ENCODE measurements around the gene RGR.

The RGR gene

DNA sequence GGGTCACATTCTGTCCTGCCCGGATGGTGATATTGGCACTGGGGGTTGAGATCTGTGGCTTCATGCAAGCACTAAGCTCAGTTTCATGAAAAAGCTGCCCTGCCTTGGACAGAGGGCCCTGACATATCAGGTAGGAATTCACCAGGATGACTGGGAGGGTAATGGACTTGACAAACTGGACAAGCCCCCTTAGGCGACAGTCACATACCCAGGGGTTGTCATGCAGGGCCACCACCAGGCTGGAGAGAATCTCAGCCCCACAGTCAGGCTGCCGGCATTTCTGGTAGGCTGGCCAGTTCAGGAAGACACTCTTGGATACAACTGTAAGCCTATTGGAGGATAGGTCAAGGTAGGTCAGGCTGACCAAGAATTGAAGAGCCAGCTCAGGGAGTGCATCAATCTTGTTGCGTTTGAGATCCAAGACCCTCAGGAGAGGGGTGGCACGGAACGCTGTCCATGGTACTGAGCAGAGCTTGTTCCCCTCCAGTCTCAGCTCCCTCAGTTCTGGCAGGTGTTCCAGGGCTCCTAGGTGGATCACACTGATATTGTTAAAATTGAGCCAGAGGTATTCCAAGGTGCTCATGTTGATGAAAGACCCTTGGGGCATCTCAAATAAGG is 20.3 kb upstream of the RGR start:
- DNase-seq: no peak

DNA sequence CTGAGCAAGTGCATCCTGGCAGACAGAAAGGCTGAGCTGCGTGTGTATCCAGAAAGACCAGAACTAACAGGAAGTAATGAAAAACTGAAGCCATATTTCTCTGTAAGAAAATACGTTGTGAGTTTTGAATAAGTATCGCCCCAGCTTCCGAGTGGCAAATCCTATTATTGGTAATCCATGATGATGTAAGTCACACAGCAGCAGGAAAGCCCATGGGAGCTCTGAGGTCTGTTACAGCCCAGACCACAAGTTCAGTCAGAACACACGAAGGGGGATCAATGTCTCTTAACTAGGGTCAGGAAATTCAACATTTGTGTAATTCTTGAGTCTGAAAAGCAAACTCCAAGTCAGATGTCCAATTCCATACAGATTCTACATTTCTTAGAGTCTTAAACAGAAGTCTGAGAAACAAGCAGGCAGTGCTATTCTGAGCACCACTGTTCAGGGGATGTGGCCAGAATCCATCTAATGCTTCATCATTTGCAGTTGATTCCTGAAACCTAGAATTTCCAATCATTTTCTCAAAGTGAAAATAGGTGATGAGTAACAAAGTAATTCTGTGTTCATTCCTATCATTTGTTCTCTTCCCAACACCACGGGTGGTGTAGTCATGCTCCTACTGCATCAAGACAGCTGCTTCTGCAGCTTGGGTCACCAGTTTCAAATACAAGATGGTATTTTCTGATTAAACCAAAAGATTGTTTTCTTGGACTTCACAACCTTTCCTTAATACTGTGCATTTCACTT is 19.3 kb upstream of the RGR start, which contains the start of gene LRIT2:
TSS of gene LRIT2 (minus strand) at position 118 of the 747 bp plus-strand sequence. CDS start at position 94, 24 bp downstream.
- DNase-seq: no peak

DNA sequence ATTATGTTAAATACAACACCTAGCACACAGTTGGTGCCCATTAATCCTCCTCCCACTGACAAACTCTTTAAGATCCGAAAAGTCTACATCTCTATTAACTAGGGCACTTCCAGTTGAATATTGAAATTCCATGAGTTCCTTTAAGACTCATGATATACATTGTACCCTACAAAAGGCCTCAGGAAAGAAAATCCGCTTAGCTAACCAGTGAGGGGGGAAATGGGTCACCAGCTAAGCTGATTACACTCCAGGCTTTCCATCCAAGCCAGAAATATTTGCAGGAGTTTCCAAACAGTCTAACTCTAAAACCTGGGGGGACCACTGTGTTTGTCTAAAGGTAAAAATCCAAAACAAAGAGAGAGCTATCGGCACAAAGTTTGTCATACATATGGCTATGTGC is 18.2 kb upstream of the RGR start:
- DNase-seq: no peak

DNA sequence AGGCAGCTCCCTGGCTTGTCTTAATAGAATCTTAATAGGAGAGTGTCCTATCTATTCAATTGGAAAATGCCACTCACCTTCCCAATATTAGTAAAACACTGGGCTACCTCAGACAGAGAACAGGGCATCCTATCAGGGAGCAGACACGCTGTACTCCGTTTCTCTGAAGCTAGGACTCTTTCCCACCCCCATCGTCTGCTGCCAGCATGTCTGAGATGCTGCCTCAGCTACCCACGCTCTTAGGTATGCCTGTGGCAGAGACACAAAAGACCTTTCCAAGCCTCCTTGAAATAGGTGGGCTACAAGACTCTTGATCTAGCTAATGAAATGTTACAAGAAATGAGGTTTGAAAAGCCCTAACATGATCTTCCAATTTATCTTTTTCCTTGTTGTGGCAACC is 17.0 kb upstream of the RGR start:
- no peak for DNase-seq

DNA sequence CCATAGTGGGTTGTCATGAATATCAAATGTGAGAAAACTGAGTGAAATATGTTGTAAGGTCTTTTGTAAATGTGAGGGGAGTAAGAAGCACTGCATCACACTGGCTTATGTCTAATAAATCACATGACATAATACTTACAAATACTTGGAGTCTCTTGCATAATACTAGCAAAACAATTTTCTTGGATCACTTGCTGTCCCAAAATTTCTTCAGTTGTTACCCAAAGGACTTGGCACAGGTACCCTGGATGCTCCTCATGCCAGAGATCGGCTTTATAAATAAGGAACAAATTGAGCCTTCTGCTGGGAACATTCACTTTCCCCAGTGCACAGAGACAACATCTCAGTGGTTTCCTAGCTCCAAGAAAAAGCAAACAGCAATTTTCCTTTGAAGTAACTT is 14.5 kb upstream of the RGR start:
- DNase-seq: no peak

DNA sequence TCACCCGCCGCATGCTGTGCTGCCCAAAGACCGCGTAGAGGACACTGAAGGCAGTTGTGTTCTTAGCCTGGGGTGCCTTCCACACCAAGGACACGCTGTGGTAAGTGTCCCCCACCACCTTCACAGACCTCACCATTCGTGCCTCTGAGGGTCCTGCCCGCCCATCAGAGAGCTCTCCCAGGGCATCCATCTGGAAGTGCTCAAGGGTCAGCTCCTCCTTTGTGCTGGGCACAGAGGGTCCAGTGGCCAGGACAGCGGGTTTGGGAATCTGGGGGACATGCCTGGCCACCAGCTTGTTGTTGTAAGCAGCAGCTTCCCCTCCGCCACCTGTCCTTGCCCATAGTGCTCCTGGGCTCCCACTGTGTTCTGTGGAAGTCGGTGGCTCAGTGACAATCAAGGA is 12.5 kb upstream of the RGR start:
- DNase-seq: no peak

DNA sequence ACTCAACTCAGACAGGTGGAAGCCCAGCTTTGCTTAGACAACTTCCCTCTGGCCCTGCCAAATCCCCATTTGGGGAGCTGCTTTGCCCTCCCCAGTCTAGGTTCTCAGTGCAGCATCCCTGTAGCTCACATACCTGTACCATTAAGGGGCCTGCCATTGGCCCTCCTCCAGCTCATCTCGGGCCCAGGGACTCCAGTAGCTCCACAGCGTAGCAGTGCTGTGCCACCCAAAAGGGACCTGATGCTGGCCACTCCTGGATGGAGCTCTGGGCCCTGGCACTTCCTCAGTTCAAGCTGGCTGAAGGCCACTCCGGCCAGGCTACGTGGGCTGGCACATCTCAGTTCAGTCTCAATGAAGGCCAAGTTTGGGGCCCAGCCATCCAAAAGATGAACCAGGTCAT is 10.9 kb upstream of the RGR start:
- no peak for DNase-seq

DNA sequence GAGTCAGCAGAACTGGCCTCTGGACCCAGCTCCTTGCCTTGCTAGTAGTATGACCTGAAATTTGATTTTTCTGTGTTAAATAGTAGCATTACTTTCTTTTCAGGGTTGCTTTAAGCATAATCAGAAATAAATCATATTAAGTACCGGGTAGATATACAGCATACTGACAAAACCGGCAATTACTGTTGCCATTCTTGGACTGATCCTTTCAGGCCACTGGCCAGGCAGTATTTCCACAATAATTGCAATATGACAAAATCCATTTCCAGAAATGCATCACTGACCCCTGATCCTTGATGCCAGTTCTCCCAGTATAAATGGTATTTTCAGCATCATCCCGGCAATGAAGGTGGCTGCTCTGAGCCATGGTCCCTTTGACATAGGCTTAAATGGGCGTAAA is 10.4 kb upstream of the RGR start:
- no peak for DNase-seq

DNA sequence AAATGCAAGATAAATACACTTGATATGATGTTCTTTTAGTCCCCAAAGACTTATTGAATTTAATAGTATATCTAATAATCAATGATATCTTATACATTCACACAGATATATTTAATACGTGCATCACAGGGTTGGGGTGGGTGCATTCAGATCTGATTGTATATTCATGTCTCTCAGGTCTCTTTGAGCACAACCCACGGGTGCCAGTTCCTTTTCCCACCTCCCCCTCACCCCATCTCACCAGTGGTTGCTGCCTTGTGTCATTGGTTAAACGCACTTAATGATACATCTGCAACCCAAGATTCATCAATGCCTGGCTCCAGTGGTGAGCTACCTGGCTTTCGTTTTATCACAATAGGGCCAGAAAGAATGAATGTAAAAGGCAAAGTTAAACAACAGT is 9.8 kb upstream of the RGR start:
- no peak for DNase-seq

DNA sequence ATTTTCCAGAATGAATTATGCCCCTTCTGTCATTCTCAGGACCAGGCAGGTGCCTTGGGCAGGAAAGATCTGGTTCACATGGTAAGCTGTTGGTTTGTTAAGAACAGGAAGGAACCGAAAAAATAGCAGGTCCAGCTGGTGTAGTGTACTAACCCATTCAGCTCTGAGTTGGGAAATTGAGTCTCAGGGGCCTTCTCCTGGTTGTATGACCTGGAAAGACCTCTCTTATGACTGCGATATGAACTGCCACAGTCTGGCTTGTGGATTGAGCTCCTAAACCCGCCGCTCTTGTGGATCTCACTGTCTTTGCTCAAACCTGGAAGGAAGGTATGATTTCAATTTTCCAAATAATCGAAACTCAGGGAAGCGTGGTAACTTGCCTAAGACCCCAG is 8.1 kb upstream of the RGR start:
- no peak for DNase-seq

DNA sequence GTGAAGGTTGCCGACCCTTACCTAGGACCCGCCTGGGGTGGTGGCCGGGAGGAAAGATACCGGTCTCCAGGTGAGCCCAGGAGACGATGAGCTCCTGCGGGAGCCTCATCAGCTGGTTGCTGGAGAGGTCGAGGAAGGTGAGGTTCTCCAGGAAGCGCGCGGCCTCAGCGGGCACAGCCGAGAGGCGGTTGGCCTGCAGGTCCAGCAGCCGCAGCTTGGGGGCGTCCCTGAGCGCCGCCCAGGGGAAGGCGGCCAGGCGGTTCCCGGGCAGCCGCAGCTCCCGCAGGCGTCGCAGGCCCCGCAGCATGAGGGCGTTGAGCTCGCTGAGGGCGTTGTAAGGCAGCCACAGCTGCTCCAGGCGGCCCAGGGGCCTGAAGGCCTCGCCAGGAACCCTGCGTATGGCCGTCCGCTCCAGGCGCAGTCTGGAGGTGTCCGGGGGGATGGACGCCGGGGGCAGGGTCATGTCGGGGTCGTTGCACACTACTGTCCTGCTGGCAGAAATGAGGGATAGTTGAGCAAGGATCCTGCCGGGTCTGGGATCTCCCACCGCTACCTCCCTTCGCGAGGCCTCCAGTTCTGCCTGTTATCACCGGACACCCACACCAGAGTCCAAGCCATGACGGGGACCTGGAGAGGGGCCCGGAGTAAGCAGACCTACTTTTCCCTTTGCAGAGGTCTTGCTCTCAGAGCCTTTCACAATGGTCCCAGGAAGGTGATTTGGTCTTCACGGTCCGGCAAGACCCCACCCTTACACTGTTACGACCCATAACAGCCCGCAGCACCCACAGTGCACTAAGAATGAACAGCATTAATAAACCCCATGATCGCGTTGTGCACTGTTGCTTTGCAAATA is 7.4 kb upstream of the RGR start:
- no peak for DNase-seq

DNA sequence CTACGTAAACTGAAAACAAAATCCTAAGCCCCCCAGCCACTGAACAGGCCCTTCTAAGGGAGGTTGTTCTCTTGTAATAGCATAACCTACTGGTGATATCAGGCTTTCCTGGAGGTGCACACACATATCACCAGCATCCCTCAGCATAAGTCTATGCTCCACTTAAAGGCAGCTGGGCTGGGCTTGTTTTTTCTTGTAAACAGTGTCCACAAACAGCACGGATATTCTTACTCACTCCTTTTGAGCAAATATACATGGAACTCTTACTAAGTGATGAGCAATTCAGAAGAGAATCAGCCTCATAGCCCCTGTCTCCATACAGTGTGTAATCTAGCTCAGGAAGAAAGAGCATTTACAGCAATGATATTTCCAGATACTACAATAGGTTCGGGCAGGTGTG is 5.9 kb upstream of the RGR start:
- DNase-seq: no peak

DNA sequence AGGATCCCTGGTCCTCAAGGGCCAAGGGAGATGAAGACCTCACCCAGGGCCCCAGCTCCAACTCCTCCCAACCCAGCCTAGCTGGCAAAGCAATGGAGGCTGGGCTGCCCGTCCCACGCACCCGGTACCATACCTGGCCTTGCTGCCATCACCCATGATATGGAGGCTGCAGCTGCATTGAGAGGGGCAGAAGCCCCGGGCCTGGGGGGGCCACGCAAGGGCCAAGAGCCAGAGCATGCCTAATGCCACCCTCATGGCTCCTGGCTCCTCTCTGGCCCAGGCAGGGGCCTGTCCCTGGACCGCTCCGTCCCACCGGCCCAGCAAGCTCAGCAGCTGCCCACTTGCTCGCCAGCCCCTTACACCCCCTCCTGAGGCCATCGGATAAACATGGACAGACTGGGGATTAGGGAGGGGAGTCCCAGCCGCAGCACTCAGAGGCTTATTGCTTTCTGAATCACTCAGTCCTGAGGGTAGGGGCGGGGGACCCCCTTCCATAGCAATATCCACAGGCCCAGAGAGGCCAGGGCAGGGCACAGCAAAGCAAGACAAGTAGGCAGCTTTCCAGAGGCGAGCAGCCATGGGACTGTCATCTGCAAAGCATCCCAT is 3.6 kb upstream of the RGR start, which contains the start of gene LRIT1:
TSS of gene LRIT1 (minus strand) at position 362 of the 606 bp plus-strand sequence. CDS start at position 255, 107 bp downstream.
- DNase-seq: no peak

DNA sequence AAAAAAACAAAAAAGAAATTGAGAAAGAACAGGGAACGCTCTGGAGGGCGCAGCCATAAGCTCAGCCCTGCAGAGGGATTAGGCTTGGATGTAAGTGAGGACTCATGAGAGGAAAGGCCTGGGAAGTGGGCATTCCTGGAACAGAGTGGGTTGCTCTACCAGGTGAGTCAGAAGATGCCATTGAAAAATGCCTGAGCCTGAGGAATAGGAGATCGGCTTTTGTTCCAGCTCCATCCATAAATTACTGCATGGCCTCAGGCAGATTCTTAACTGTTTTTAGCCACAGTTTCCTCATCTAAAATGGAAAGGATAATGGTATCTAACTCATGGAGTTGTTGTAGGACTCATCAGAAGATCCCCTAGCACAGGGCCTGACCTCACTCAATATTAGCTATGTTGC is 1.1 kb upstream of the RGR start:
- no peak for DNase-seq

DNA sequence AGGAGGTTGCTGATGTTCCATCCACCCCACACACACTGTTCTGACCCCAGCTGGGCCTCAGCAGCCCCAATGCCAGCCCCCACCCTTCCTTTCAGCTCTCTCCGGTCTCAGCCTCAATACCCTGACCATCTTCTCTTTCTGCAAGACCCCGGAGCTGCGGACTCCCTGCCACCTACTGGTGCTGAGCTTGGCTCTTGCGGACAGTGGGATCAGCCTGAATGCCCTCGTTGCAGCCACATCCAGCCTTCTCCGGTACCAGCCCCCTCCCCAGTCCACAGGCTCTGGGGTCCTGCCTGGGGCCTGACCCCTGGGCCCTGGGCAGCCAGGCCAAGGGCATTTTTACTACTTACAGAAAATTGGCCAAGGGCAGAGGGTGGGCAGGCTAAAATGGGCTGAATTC is 2.6 kb downstream of the RGR start:
- DNase-seq: no peak

DNA sequence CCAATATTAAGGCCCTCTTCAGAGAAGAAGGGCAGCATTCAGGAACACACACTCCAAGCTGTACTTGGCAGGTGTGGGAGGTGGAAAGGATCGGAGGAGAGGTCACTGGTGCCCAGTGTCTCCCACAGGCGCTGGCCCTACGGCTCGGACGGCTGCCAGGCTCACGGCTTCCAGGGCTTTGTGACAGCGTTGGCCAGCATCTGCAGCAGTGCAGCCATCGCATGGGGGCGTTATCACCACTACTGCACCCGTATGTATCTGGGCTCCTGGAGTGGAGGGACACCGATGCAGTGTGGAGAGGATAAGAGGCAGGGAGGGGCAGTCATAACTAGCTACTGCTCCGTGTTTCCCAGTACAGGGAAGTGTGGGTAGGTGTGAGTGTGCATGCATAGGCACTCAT is 3.9 kb downstream of the RGR start:
- no peak for DNase-seq

DNA sequence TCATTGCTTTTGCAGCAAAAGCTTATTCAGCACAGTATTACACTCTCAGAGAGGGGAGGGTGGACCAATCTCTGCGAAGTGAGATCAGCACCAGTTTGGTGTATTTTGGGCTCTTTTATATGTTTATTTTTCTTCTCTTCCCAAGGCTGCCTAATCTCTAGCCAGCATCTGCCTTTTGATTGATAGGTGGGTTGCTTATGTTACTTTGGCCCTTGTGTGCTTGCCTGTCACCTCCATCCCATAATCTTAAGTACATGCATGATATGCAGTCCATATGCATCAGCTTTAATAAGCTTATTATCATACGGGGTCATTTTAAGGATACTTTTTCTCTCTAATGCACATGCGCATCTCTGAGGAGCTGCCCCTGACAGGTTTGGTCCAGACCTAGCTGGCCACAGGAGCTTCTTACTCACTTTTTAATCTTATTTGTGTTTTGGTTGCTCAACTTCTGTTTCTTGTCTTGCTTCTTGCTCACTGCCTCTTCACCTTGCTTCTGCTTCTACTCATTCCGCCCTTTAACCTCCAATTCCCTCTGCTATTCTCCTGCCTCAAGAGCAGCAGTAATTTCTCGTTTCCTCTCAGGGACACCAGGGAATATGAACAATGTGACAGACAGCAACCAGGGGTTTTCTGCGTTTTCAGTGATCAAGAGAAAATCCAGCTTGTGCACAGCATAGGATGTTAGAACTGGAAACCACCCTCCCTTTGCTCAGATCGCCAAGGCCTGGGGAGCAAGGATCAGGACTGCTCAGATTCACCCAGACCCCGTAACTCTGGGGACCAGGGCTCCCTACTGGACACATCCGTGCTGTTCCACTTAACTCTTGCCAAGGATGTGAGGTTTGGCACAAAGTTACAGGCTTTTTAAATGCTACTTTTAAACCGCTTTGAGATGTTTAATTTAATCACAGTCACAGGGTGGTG is 10.0 kb downstream of the RGR start:
- no peak for DNase-seq

DNA sequence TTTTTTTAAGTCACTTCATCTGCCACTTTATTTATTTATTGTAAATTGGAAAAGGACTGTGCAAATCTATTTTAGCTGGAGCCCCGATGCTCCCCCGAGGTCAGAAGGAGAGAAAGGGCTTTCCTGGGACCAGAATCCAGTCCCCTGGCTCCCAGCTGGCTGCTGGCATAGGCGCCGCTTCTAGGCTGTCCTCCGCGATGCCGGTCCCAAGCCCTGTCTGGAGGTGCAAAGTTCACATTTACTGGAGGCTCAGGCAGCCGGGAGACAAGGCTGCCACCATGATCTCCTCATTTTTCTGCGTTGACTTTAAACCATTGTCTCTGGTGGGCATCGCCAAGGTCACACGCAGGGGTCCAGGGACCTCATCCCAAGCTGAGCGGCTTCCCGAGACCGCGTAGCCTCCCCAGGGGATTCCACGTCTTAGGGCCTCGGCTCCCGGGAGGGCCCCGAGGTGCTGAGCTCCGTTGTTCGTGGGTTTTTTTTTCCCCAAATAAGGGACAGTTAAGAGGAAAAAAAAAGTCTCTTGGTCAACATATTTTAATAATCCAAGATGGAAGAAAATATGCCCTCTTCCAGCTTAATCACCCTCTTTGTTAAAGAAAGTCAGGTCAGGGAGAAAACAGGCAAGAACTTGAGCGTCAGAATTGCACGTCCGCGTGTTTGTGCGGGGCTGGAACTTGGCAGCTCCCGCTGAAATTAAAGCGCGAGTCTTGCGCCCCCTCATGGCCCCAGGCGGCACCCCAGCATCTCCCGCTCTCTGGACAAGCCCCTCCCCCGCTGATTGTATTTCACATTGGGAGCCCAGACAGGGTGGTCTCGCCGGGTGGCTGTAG is 11.9 kb downstream of the RGR start:
- peak; percentile 28 for DNase-seq

DNA sequence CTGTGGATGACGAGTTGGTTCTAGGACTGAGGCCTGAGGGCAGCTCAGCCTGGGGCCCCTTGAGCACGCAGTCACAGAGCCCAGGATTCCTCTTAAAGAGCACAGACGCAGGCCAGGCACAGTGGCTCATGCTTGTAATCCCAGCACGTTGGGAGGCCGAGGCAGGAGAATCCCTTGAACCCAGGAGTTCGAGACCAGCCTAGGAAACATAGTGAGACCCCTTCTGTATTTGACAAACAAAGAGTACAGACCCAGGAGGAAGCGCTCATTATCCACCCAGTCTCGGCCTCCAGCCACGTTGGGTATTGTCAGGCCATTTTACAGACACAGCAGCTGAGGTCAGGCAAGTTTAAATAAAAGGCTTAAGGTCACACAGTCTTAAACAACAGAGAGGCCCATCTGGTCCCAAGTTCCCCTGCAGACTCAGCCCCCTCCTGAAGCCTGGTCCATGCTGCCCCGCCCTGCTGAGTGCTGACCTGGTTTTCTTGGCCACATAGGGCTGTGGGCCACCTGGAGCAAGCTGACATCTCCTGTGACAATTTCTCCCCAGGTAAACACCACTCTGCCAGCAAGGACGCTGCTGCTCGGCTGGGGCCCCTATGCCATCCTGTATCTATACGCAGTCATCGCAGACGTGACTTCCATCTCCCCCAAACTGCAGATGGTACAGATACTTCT is 12.6 kb downstream of the RGR start:
- no peak for DNase-seq

DNA sequence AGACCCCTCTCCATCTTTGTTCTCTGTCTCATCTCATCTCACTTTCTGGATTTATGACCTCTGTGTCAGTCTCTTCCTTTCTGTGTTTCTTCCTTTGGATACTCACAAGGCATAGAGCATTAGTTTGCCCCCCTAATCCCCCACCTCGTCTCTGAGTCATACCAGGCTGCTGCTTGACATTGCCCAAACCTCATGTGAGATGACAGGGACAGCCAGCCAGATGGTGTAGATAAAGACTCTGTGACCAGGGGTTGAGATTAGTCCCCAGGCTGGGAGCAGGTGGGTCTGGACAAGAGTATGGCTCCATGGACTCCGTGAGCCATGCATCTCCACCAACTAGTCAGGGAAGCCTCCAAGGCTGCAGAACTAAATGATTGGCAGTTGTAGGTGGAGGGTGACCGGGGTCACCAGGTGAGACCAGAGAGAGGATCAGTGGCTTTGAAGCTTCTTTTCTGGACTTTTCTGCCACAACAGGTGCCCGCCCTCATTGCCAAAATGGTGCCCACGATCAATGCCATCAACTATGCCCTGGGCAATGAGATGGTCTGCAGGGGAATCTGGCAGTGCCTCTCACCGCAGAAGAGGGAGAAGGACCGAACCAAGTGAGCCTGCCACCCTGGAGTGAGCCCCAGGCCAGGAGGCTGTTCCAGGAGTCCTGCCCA is 13.3 kb downstream of the RGR start:
- no peak for DNase-seq

Measured in CD4-positive, alpha-beta T cell treated with Interleukin-17A for 1 hour (primary cell).